Measurements from ENCODE around the gene LSS. TPM values are rescaled to one million over a fixed set of nuclear protein-coding genes. Genes with fewer than 3 reads are reported as not detected.

Gene LSS
- polyA plus RNA-seq, 1 donor from 2014 or later = 101 TPM

DNA sequence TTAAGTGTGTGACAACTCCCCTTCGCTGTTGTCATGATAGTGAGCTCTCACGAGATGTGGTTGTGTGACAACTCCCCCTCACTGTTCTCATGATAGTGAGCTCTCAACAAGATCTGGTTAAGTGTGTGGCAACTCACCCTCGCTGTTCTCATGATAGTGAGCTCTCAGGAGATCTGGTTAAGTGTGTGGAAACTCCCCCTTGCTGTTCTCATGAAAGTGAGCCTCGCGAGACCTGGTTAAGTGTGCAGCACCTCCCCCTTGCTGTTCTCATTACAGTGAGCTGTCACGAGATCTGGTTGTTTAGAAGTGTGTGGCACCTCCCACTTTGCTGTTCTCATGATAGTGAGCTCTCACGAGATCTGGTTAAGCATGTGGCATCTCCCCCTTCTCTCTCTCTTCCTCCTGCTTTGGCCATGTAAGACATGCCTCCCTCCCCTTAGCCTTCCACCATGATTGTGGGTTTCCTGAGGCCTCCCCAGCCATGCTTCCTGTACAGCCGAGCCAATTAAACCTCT lies 25.1 kb upstream of the LSS start:
- Histone ChIP-seq H3K9me3 (ENCODE audit: low read length) (no peaks in the 10 kb centered on the region), H3K9me2 (ENCODE audit: insufficient read depth, low read length) (no peaks in the 10 kb centered on the region), H3K4me3 (ENCODE audit: low read length) (no peak overlapping the region), H2AFZ (ENCODE audit: low read depth, low read length) (no peak overlapping the region), H3K9ac (ENCODE audit: low read length) (no peak overlapping the region), H3K27me3 (ENCODE audit: insufficient read depth, low read depth, low read length) (no peaks in the 10 kb centered on the region), H3K36me3 (ENCODE audit: insufficient read depth, low read length) (peaks cover 10% of the 10 kb centered on the region), H3F3A (ENCODE audit: insufficient read depth, low read length, poor library complexity, severe bottlenecking) (no peaks in the 10 kb centered on the region), H3K4me2 (ENCODE audit: low read length) (no peak overlapping the region), H4K20me1 (ENCODE audit: insufficient read depth) (no peaks in the 10 kb centered on the region), H3K27ac (ENCODE audit: low read length) (no peak overlapping the region), H3K79me2 (replicated peaks; ENCODE audit: insufficient read depth, low read length) (no peaks in the 10 kb centered on the region)
- TF ChIP-seq, protein P1, sequence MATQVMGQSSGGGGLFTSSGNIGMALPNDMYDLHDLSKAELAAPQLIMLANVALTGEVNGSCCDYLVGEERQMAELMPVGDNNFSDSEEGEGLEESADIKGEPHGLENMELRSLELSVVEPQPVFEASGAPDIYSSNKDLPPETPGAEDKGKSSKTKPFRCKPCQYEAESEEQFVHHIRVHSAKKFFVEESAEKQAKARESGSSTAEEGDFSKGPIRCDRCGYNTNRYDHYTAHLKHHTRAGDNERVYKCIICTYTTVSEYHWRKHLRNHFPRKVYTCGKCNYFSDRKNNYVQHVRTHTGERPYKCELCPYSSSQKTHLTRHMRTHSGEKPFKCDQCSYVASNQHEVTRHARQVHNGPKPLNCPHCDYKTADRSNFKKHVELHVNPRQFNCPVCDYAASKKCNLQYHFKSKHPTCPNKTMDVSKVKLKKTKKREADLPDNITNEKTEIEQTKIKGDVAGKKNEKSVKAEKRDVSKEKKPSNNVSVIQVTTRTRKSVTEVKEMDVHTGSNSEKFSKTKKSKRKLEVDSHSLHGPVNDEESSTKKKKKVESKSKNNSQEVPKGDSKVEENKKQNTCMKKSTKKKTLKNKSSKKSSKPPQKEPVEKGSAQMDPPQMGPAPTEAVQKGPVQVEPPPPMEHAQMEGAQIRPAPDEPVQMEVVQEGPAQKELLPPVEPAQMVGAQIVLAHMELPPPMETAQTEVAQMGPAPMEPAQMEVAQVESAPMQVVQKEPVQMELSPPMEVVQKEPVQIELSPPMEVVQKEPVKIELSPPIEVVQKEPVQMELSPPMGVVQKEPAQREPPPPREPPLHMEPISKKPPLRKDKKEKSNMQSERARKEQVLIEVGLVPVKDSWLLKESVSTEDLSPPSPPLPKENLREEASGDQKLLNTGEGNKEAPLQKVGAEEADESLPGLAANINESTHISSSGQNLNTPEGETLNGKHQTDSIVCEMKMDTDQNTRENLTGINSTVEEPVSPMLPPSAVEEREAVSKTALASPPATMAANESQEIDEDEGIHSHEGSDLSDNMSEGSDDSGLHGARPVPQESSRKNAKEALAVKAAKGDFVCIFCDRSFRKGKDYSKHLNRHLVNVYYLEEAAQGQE (IDR thresholded peaks at IDR 0.05; ENCODE audit: borderline replicate concordance) = no peak
- TF ChIP-seq SMC3 (conservative IDR thresholded peaks at IDR 0.05; ENCODE audit: poor library complexity) = no peak
- no peak for TF ChIP-seq CTCF (IDR thresholded peaks at IDR 0.05; ENCODE audit: poor library complexity, severe bottlenecking)
- TF ChIP-seq TAF1 (IDR thresholded peaks at IDR 0.05; ENCODE audit: low read depth) = no peak

GRCh38 chr21:46252840-46253239 lies 24.3 kb upstream of the LSS start:
- no peak overlapping the region for H2AFZ ChIP-seq (ENCODE audit: low read depth, low read length)
- H3K9ac ChIP-seq (ENCODE audit: low read length) = no peak overlapping the region
- no peaks in the 10 kb centered on the region for H3K79me2 ChIP-seq (replicated peaks; ENCODE audit: insufficient read depth, low read length)
- H3K9me2 ChIP-seq (ENCODE audit: insufficient read depth, low read length) = no peaks in the 10 kb centered on the region
- no peaks in the 10 kb centered on the region for H3K9me3 ChIP-seq (ENCODE audit: low read length)
- TF ChIP-seq EP300 (conservative IDR thresholded peaks at IDR 0.05; ENCODE audit: poor library complexity, severe bottlenecking) (no peak), TAF1 (IDR thresholded peaks at IDR 0.05; ENCODE audit: low read depth) (no peak), EZH2 (IDR thresholded peaks at IDR 0.05; ENCODE audit: borderline replicate concordance, insufficient read depth, low read length, poor library complexity, severe bottlenecking) (no peak), CTCF (IDR thresholded peaks at IDR 0.05; ENCODE audit: poor library complexity, severe bottlenecking) (no peak), RAD21 (conservative IDR thresholded peaks at IDR 0.05) (no peak), POLR2AphosphoS5 (IDR thresholded peaks at IDR 0.05) (no peak), SMC3 (conservative IDR thresholded peaks at IDR 0.05; ENCODE audit: poor library complexity) (no peak), MXI1 (conservative IDR thresholded peaks at IDR 0.05; ENCODE audit: poor library complexity, severe bottlenecking) (no peak)
- TF ChIP-seq, protein P1 (IDR thresholded peaks at IDR 0.05; ENCODE audit: borderline replicate concordance) = no peak
- no peak overlapping the region for H3K4me3 ChIP-seq (ENCODE audit: low read length)
- H3K36me3 ChIP-seq (ENCODE audit: insufficient read depth, low read length) = peaks cover 10% of the 10 kb centered on the region
- no peaks in the 10 kb centered on the region for H3F3A ChIP-seq (ENCODE audit: insufficient read depth, low read length, poor library complexity, severe bottlenecking)
- H3K4me2 ChIP-seq (ENCODE audit: low read length) = no peak overlapping the region
- H4K20me1 ChIP-seq (ENCODE audit: insufficient read depth) = no peaks in the 10 kb centered on the region
- no peaks in the 10 kb centered on the region for H3K27me3 ChIP-seq (ENCODE audit: insufficient read depth, low read depth, low read length)
- no peak overlapping the region for H3K27ac ChIP-seq (ENCODE audit: low read length)

Data from neural cell (in vitro differentiated cells).